ENCODE data around the gene LYZL4. TPM values are rescaled to one million over a fixed set of nuclear protein-coding genes. Genes with fewer than 3 reads are reported as not detected.

Gene LYZL4
- total RNA-seq, 5 donors from 2014 or later (not counting 1 experiment from before 2014, with no cell fraction given), result not detected

DNA sequence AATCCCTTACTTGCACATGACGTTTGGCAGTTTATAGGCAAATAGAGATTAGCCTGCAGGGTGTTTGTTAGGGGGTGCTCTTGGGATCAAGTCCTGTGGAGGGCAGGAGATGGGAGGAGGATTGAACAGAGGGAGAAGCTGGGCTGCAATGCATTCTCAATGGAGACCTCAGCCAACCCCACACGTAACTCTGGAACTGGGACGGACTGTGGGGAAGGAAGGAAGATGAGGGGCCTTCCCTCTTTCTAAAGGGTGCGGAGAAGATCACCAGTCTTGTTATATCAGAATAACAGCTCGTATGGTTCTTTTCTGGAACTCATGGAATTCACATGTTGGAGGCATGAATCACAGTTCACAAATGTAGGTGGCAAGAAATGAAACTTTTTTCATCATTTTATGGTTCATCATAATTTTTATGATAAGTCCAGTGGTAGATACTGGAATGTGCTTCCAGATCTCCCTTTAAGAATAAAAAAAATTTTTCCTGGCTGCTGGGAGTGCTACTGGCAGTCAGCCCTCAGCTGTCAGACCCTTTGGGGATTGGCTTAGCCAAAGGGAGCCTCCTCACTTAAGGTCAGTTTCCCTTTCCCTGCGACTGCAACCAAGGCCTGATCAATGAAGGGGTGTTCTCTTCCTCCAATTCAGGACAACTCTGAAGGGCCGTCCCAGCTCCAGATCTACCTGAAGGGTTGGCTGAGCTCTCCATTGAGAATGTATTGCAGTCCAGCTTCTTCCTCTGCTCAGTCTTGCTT is 20.5 kb upstream of the LYZL4 start:
- no peak overlapping the region for H3K27ac ChIP-seq (ENCODE audit: low read length)
- ATAC-seq (replicated peaks in 1 of 4) (no peak), DNase-seq (no peak)
- H3K4me1 Mint-ChIP-seq, result no peaks in the 10 kb centered on the region
- H3K9me3 ChIP-seq, result no peaks in the 10 kb centered on the region
- H3K4me3 Mint-ChIP-seq, result no peak overlapping the region
- H3K9me3 Mint-ChIP-seq, result peaks cover 0 to 15% (median 10%) of the 10 kb centered on the region in 3 donors
- ChIA-PET CTCF (interaction anchor here in 1 of 2 donors (0.5 kb wide), 1 partner anchor 1450 kb away, joined by 4 read pairs; no protein-coding TSS in a partner anchor), POLR2A (no interaction called here)
- no peak overlapping the region for H3K4me3 ChIP-seq (ENCODE audit: control insufficient read depth in 1 of 2, extremely low read depth in 1 of 2, low read length in 1 of 2)
- H3K36me3 Mint-ChIP-seq, result peaks cover 4% of the 10 kb centered on the region
- H3K27ac Mint-ChIP-seq, result no peak overlapping the region
- H3K36me3 ChIP-seq (ENCODE audit: control insufficient read depth in 2 of 2, extremely low read depth in 1 of 2, insufficient read depth in 1 of 2, low read length in 1 of 2), result no peaks in the 10 kb centered on the region
- peaks cover 0 to 6% of the 10 kb centered on the region in 2 experiments for H3K27me3 ChIP-seq (replicated peaks in 1 of 2; ENCODE audit: control insufficient read depth in 2 of 2, extremely low read depth in 1 of 2, insufficient read depth in 2 of 2, low read length in 1 of 2)
- H3K4me1 ChIP-seq (ENCODE audit: control insufficient read depth in 1 of 2, extremely low read depth in 1 of 2, insufficient read depth in 2 of 2, low read length in 2 of 2), result no peaks in the 10 kb centered on the region
- 84% methylated on average over 2 of the region's 7 CpGs for WGBS (ENCODE audit: insufficient coverage)
- peaks cover 26 to 33% of the 10 kb centered on the region in 2 donors for H3K27me3 Mint-ChIP-seq

DNA sequence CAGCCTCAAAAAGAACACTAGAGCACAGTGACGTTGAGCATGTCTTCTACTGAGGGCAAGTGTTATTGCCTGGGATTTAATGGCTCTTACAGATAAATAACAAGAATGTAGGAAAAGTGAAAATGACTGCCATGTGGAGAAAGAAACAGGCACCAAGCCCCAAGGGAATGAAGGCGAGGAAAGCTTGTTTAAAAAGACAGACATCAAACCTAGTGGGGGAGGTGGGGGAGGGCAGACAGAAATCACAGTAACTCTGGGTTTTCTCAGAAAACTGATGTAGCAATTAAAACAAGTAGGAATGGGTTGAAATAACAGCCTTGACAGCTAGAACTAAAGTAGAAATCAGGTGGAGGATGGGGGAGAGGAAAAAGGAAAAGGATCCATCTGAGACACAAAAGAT is 18.4 kb upstream of the LYZL4 start:
- H3K4me3 ChIP-seq (ENCODE audit: control insufficient read depth in 1 of 2, extremely low read depth in 1 of 2, low read length in 1 of 2), result no peak overlapping the region
- peaks cover 0 to 4% of the 10 kb centered on the region in 2 experiments for H3K27me3 ChIP-seq (replicated peaks in 1 of 2; ENCODE audit: control insufficient read depth in 2 of 2, extremely low read depth in 1 of 2, insufficient read depth in 2 of 2, low read length in 1 of 2)
- WGBS (ENCODE audit: insufficient coverage), result no CpG with 5 or more reads among the region's 2 CpGs
- POLR2A ChIA-PET, result no interaction called here
- no peak for ATAC-seq (replicated peaks in 1 of 4)
- Mint-ChIP-seq H3K27ac (no peak overlapping the region), H3K9me3 (peaks cover 0 to 15% (median 10%) of the 10 kb centered on the region in 3 donors), H3K4me3 (no peak overlapping the region), H3K4me1 (no peaks in the 10 kb centered on the region), H3K36me3 (peaks cover 4% of the 10 kb centered on the region), H3K27me3 (peaks cover 26 to 33% of the 10 kb centered on the region in 2 donors)
- H3K36me3 ChIP-seq (ENCODE audit: control insufficient read depth in 2 of 2, extremely low read depth in 1 of 2, insufficient read depth in 1 of 2, low read length in 1 of 2), result no peaks in the 10 kb centered on the region
- no peaks in the 10 kb centered on the region for H3K9me3 ChIP-seq
- no peak for DNase-seq
- no peak overlapping the region for H3K27ac ChIP-seq (ENCODE audit: low read length)
- CTCF ChIA-PET, result no interaction called here
- no peaks in the 10 kb centered on the region for H3K4me1 ChIP-seq (ENCODE audit: control insufficient read depth in 1 of 2, extremely low read depth in 1 of 2, insufficient read depth in 2 of 2, low read length in 2 of 2)

DNA sequence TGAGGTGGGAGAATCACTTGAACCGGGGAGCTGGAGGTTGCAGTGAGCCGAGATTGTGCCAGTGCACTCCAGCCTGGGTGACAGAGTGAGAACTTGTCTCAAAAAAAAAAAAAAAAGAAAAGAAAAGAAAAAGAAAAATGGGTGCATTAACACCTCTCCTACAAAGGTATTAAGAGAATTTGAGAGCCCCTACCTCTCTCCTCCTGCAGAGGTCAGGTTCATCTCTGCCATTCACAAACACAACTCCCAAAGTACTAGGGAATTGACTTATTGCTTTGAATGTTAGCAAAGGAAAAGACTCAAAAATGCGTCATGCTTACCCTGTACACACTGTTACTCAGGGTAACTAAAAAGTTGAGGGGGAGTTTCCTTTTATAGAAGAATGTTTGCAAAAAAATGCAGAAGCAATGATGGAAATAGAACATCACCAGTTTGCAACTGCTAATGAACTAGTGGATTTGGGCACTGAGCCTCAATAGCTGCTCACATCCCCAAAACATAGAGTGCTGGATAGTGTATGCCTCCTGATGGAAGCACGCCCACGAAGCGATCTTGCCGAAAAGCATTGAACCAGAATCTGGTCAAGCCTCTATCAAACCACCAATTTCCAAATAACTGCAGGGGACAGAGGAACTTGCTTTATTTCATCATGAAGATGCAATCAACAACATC is 15.5 kb upstream of the LYZL4 start:
- H3K27ac ChIP-seq (ENCODE audit: low read length), result no peak overlapping the region
- CTCF ChIA-PET, result no interaction called here
- no peaks in the 10 kb centered on the region for H3K4me1 ChIP-seq (ENCODE audit: control insufficient read depth in 1 of 2, extremely low read depth in 1 of 2, insufficient read depth in 2 of 2, low read length in 2 of 2)
- DNase-seq, result no peak
- H3K4me3 ChIP-seq (ENCODE audit: control insufficient read depth in 1 of 2, extremely low read depth in 1 of 2, low read length in 1 of 2), result no peak overlapping the region
- no peaks in the 10 kb centered on the region for H3K36me3 ChIP-seq (ENCODE audit: control insufficient read depth in 2 of 2, extremely low read depth in 1 of 2, insufficient read depth in 1 of 2, low read length in 1 of 2)
- H3K9me3 ChIP-seq, result no peaks in the 10 kb centered on the region
- 80% methylated on average over 1 of the region's 7 CpGs for WGBS (ENCODE audit: insufficient coverage)
- no peak for ATAC-seq (replicated peaks in 1 of 4)
- Mint-ChIP-seq H3K9me3 (no peaks in the 10 kb centered on the region), H3K4me3 (no peak overlapping the region), H3K27ac (no peak overlapping the region), H3K27me3 (peaks cover 13 to 23% of the 10 kb centered on the region in 2 donors), H3K36me3 (no peaks in the 10 kb centered on the region), H3K4me1 (no peaks in the 10 kb centered on the region)
- peaks cover 0 to 2% of the 10 kb centered on the region in 2 experiments for H3K27me3 ChIP-seq (replicated peaks in 1 of 2; ENCODE audit: control insufficient read depth in 2 of 2, extremely low read depth in 1 of 2, insufficient read depth in 2 of 2, low read length in 1 of 2)
- POLR2A ChIA-PET, result no interaction called here

DNA sequence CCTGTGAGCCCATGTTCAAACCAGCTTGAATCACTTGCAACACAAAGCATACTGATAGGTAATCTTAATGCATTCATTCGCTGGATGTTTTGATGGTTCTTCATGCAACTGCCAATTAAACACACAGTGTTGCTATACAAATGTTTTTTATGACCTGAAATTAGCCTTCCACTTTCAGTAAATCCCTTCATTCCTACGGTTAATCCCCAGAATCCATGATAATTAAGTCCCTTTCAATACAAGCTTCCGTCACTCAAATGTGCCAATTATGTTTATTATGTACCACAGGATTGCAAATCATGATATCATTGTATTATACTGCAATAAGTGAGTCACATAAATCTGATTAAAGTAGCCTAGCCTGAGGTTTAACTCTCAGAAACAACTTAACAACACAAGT is 14.5 kb upstream of the LYZL4 start:
- no peak overlapping the region for H3K4me3 Mint-ChIP-seq
- ChIA-PET POLR2A (no interaction called here), CTCF (no interaction called here)
- WGBS (ENCODE audit: insufficient coverage), result no CpG with 5 or more reads among the region's 3 CpGs
- H3K27ac Mint-ChIP-seq, result no peak overlapping the region
- Histone ChIP-seq H3K27me3 (replicated peaks in 1 of 2; ENCODE audit: control insufficient read depth in 2 of 2, extremely low read depth in 1 of 2, insufficient read depth in 2 of 2, low read length in 1 of 2) (peaks cover 0 to 2% of the 10 kb centered on the region in 2 experiments), H3K27ac (ENCODE audit: low read length) (no peak overlapping the region), H3K4me3 (ENCODE audit: control insufficient read depth in 1 of 2, extremely low read depth in 1 of 2, low read length in 1 of 2) (no peak overlapping the region), H3K9me3 (no peaks in the 10 kb centered on the region), H3K36me3 (ENCODE audit: control insufficient read depth in 2 of 2, extremely low read depth in 1 of 2, insufficient read depth in 1 of 2, low read length in 1 of 2) (no peaks in the 10 kb centered on the region), H3K4me1 (ENCODE audit: control insufficient read depth in 1 of 2, extremely low read depth in 1 of 2, insufficient read depth in 2 of 2, low read length in 2 of 2) (no peaks in the 10 kb centered on the region)
- DNase-seq, result no peak
- H3K9me3 Mint-ChIP-seq, result no peaks in the 10 kb centered on the region
- peaks cover 0 to 7% (median 0%) of the 10 kb centered on the region in 3 donors for H3K4me1 Mint-ChIP-seq
- ATAC-seq (replicated peaks in 1 of 4), result no peak
- no peaks in the 10 kb centered on the region for H3K36me3 Mint-ChIP-seq
- peaks cover 13 to 18% of the 10 kb centered on the region in 2 donors for H3K27me3 Mint-ChIP-seq

DNA sequence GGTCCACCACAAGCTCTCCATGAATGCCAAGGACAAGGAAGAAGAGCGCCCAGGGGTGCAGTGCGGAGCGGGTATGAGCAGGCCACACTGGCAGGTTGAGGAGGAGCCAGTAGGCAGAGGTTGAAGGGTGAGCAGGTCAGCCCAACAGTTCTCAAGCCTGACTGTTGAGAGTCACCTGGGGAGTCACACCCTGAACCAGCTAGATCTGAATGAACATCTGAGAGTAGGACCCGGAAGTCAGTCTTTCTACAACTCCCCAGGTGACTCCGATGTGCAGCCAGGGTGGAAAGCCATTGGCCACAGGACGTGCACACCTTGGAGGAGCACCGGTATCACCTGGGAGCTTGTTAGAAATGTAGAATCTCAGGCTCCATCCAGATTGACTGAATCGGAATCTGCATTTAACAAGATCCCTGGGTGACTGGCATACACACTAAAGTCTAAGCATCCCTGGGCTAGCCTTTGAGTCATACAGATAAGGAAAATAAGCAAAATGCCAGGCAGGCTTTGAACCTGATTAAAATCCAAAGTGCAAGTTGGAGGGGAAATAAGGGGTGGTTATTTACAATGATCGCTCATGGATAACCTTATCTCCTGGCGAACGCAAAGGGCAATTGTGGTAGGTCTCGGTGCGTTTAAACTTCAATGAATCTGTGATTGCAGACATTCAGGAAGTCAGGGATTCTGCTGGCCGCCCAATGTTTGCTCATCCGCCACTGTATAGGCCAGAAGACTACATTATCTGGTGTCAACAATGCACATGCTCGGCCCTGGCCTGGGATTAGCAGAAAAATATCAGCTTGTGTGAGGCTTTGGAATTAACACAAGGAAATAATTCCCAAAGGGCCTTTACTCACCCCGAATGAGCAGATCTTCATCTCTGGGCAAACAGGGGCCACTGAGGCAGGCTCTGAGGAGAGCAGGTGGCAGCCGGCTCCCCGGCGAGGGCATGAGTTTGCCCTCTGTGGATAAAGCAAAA is 11.7 kb upstream of the LYZL4 start:
- no peak overlapping the region for H3K27ac ChIP-seq (ENCODE audit: low read length)
- Mint-ChIP-seq H3K9me3 (no peaks in the 10 kb centered on the region), H3K4me3 (no peak overlapping the region), H3K4me1 (peaks cover 0 to 7% (median 0%) of the 10 kb centered on the region in 3 donors), H3K27me3 (no peaks in the 10 kb centered on the region), H3K36me3 (no peaks in the 10 kb centered on the region), H3K27ac (no peak overlapping the region)
- H3K9me3 ChIP-seq, result no peaks in the 10 kb centered on the region
- ChIA-PET POLR2A (no interaction called here), CTCF (no interaction called here)
- DNase-seq, result no peak
- no peaks in the 10 kb centered on the region for H3K27me3 ChIP-seq (replicated peaks in 1 of 2; ENCODE audit: control insufficient read depth in 2 of 2, extremely low read depth in 1 of 2, insufficient read depth in 2 of 2, low read length in 1 of 2)
- no peaks in the 10 kb centered on the region for H3K36me3 ChIP-seq (ENCODE audit: control insufficient read depth in 2 of 2, extremely low read depth in 1 of 2, insufficient read depth in 1 of 2, low read length in 1 of 2)
- H3K4me1 ChIP-seq (ENCODE audit: control insufficient read depth in 1 of 2, extremely low read depth in 1 of 2, insufficient read depth in 2 of 2, low read length in 2 of 2), result no peaks in the 10 kb centered on the region
- H3K4me3 ChIP-seq (ENCODE audit: control insufficient read depth in 1 of 2, extremely low read depth in 1 of 2, low read length in 1 of 2), result no peak overlapping the region
- no peak for ATAC-seq (replicated peaks in 1 of 4)
- 88% methylated on average over 17 of the region's 20 CpGs for WGBS (ENCODE audit: insufficient coverage)

DNA sequence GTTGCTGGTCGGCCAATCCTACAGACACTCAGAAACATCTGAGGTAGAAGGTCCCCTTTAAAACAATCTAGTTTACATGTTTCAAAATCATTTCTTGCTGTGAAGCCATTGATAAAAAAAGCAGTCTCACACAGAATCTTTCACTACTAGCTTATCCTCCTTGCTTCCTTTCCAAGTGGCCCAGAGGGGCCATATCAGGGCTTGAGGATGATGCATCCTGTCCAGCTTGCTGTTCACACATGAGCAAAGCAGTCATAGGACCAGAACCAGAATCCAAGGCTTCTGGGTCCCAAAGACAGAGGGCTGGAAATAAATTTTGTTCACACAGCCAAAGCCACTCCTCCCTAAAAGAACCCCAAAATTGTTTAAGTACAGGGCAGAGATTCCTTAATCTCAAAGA is 9.2 kb upstream of the LYZL4 start:
- ATAC-seq (replicated peaks in 1 of 4), result no peak

More for the DNA sequence above, 9.2 kb upstream of the LYZL4 start:
- H3K9me3 Mint-ChIP-seq, result no peaks in the 10 kb centered on the region
- peaks cover 6 to 17% of the 10 kb centered on the region in 2 donors for H3K27me3 Mint-ChIP-seq
- 80% methylated on average over 1 of the region's 1 CpG for WGBS (ENCODE audit: insufficient coverage)
- no peak overlapping the region for H3K27ac ChIP-seq (ENCODE audit: low read length)
- POLR2A ChIA-PET, result no interaction called here
- no peak for DNase-seq
- no peaks in the 10 kb centered on the region for H3K4me1 ChIP-seq (ENCODE audit: control insufficient read depth in 1 of 2, extremely low read depth in 1 of 2, insufficient read depth in 2 of 2, low read length in 2 of 2)
- CTCF ChIA-PET, result no interaction called here
- peaks cover 0 to 7% (median 0%) of the 10 kb centered on the region in 3 donors for H3K4me1 Mint-ChIP-seq
- H3K36me3 Mint-ChIP-seq, result no peaks in the 10 kb centered on the region
- H3K4me3 ChIP-seq (ENCODE audit: control insufficient read depth in 1 of 2, extremely low read depth in 1 of 2, low read length in 1 of 2), result no peak overlapping the region
- H3K9me3 ChIP-seq, result no peaks in the 10 kb centered on the region
- H3K36me3 ChIP-seq (ENCODE audit: control insufficient read depth in 2 of 2, extremely low read depth in 1 of 2, insufficient read depth in 1 of 2, low read length in 1 of 2), result no peaks in the 10 kb centered on the region
- no peak overlapping the region for H3K4me3 Mint-ChIP-seq
- H3K27ac Mint-ChIP-seq, result no peak overlapping the region
- H3K27me3 ChIP-seq (replicated peaks in 1 of 2; ENCODE audit: control insufficient read depth in 2 of 2, extremely low read depth in 1 of 2, insufficient read depth in 2 of 2, low read length in 1 of 2), result peaks cover 0 to 2% of the 10 kb centered on the region in 2 experiments
